GM10248 (cell line): Measurements from ENCODE around the gene FLT1.

Source experiments
- CTCF ChIA-PET: fragments of 300-600 bp; sonication (Branson Sonifier 250); formaldehyde crosslinking; extraction: SDS; loops from one replicate; lab custom pipeline; 2021; ENCODE audit warnings: antibody characterized with exemption; lab: Yijun Ruan, JAX
- POLR2A ChIA-PET: fragments of 350-650 bp; sonication (Branson Sonifier 250); formaldehyde crosslinking; extraction: SDS; loops from one replicate; lab custom pipeline; 2020; ENCODE audit warnings: antibody characterized with exemption; lab: Yijun Ruan, JAX
- DNase-seq: peaks from one replicate; pipeline ENCODE4 v3.0.0; 2012; ENCODE audit errors: extremely low spot score
- TF ChIP-seq, protein P1 (sequence below): IDR thresholded peaks from 2 replicates; pipeline ENCODE4 v1.5.1; 2012; ENCODE audit warnings: mild to moderate bottlenecking, low read depth; ENCODE audit errors: extremely low read depth, missing control alignments, control extremely low read depth

The FLT1 gene

DNA sequence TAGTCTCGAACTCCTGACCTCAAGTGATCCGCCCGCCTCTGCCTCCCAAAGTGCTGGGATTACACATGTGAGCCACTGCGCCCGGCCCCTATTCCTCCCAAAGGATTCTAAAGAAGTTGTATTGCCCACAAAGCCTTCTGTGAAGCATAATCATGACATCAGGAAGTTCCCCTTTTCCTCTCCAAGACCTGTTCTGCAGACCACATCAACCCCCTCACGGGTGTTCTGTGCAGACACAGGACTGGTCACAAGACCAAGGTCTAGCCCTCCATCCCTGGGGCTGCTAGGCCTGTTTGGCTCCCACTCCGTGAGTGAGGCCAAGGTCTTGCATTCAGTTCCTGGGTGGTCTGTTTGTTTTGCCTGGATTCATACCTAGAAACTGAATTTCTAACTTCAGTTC lies 178.1 kb downstream of the FLT1 start:
- POLR2A ChIA-PET = no interaction called here
- DNase-seq = no peak
- TF ChIP-seq, protein P1, sequence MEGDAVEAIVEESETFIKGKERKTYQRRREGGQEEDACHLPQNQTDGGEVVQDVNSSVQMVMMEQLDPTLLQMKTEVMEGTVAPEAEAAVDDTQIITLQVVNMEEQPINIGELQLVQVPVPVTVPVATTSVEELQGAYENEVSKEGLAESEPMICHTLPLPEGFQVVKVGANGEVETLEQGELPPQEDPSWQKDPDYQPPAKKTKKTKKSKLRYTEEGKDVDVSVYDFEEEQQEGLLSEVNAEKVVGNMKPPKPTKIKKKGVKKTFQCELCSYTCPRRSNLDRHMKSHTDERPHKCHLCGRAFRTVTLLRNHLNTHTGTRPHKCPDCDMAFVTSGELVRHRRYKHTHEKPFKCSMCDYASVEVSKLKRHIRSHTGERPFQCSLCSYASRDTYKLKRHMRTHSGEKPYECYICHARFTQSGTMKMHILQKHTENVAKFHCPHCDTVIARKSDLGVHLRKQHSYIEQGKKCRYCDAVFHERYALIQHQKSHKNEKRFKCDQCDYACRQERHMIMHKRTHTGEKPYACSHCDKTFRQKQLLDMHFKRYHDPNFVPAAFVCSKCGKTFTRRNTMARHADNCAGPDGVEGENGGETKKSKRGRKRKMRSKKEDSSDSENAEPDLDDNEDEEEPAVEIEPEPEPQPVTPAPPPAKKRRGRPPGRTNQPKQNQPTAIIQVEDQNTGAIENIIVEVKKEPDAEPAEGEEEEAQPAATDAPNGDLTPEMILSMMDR = no peak
- CTCF ChIA-PET = interaction anchor here (1.2 to 2.0 kb wide), 3 partner anchors 9 to 14 kb away, joined by 4 to 5 read pairs (median 4); no protein-coding TSS in a partner anchor

DNA sequence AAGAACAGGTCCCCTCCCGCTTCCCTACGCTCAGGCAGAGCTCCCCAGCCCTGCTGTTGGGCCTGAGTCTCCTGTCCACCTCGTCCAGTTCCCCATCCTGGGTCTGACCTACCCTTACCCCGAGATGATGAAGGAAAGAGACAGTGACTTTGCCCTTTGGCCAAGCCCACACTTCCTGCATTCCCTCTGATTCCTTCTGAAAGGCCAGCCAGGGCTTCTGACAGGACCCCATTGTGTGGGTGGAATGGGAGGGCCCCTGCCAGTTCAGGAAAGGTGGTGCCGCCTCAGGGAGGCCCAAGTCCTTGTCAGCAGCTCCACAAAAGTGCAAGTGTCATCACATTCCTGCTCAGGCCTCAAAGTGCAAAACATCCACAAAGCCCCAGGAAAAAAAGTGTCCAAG lies 178.8 kb downstream of the FLT1 start:
- no peak for DNase-seq
- TF ChIP-seq, protein P1 = no peak
- ChIA-PET CTCF (interaction anchor here (1.3 to 2.5 kb wide), 5 partner anchors 9 to 480 kb away, joined by 3 to 12 read pairs (median 5); no protein-coding TSS in a partner anchor), POLR2A (no interaction called here)

DNA sequence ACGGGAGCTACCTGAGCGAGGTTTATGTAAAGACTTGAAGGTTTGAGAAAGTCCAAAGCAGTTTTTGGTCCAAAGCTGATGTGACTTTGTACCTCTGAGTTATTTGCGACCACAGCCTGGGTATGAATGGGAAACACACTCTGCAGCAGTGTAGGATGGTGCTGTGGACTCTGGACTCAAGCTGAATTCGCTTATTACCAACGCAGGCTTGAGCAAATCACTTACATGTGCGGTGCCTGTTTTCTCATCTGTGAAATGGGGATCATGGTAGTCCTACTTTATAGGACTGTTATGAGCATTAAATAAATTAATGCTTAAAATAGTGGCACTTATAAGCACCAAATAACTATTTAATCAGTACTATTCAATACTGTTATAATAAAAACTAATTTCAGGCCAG lies 180.0 kb downstream of the FLT1 start:
- CTCF ChIA-PET = interaction anchor here (0.7 to 2.5 kb wide), 6 partner anchors 8 to 482 kb away, joined by 3 to 12 read pairs (median 4); no protein-coding TSS in a partner anchor
- TF ChIP-seq, protein P1 = no peak
- POLR2A ChIA-PET = no interaction called here
- no peak for DNase-seq

DNA sequence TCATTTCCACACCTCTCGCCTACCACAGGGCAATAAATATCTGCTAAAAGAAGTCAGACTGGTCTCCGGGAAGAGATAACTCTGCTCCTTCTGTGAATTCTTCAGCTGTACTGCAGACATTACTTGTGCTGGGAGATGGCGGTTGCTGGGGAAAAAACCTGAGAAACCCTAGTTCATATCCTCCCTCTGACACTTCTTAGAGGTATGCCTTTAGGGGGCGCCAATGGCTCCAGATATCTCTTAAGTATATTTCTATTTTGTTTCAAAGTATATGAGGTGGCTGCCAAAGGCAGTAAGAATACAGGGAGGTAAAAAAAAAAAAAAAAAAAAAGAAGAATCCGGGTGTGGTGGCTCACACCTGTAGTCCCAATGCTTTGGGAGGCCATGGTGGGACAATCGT lies 181.3 kb downstream of the FLT1 start:
- DNase-seq = peak; percentile 32
- POLR2A ChIA-PET = no interaction called here
- TF ChIP-seq, protein P1 = peak; percentile 22
- CTCF ChIA-PET = no interaction called here

DNA sequence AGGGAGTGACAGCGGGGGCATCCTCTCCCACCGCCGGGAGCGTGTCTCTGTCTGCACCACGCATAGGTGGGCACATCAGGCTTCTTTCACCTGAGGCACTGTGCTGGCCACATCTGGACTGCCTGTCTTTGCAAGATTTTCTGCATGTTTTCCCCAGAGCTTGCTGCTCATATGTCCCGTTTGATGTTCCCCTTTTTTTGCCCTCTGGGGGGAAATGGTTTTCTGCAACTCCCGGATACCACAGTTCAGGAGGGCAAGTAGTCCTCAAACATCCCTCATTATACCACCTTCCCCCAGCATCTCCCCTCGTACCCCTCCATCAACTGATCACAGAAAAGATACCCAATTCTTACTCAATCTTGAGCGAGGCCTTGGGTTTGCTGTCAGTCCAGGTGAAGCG lies 188.6 kb downstream of the FLT1 start:
- no peak for DNase-seq
- CTCF ChIA-PET = interaction anchor here (1.1 to 2.1 kb wide), 2 partner anchors 12 kb away, joined by 5 read pairs; no protein-coding TSS in a partner anchor
- TF ChIP-seq, protein P1 = no peak
- POLR2A ChIA-PET = no interaction called here

DNA sequence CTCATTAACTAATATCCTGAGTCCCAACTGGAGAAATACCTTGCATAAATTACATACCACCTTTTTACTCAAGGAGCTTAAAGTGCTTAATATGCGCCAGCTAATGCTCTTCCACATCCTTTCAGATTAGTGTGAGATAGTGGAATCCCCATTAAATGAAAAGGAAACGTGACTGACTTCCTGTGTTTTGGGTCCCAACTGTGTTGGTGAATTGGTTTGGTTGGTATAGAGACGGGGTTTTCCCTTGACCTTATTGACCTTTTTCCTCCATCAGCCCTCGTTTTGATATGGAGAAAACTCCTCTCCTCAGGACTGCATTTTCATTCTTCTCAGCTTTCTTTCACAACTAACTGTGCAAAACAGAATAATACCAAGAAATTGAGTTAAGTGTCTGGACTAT lies 193.1 kb downstream of the FLT1 start:
- DNase-seq = no peak
- TF ChIP-seq, protein P1 = no peak
- CTCF ChIA-PET = interaction anchor here (0.9 to 1.7 kb wide), 3 partner anchors 10 to 63 kb away, joined by 3 to 5 read pairs (median 3); no protein-coding TSS in a partner anchor
- POLR2A ChIA-PET = no interaction called here
